HG02852 (cell line): ENCODE data around the gene NLGN4Y.
"Not testable (repeated sequence)": the region's sequence is repeated elsewhere in the genome, so short reads cannot be mapped to it uniquely, and the experiment has no call there.

Experiments used
- ATAC-seq: cut with Tn5 transposase; IDR thresholded peaks from one replicate; pipeline ENCODE4 v1.9.1; 2021; ENCODE audit warnings: mild to moderate bottlenecking, moderate library complexity; ENCODE audit not compliant: unreplicated experiment

Gene NLGN4Y

GRCh38 chrY:14834103-14835060 is 310.1 kb downstream of the NLGN4Y start:
- no peak for ATAC-seq

- no peak for ATAC-seq
These were observed 313.1 kb downstream of the NLGN4Y start for GRCh38 chrY:14837466-14837865.

- ATAC-seq: no peak
These were observed 326.4 kb downstream of the NLGN4Y start for GRCh38 chrY:14850734-14851133.

GRCh38 chrY:14860448-14860847 is 336.1 kb downstream of the NLGN4Y start:
- ATAC-seq: no peak

DNA sequence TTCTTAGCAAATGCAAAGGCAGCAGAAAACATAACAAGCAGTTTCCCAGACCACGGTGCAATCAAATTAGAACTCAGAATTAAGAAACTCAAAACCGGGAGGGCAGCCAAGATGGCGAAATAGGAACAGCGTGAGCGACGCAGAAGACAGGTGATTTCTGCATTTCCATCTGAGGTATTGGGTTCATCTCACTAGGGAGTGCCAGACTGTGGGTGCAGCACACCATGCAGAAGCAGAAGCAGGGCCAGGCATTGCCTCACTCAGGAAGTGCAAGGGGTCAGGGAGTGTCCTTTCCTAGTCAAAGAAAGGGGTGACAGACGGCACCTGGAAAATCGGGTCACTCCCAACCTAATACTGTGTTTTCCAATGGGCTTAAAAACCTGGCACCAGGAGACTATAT is 336.7 kb downstream of the NLGN4Y start:
- ATAC-seq: not testable (repeated sequence)

- ATAC-seq: no peak
These were observed 347.6 kb downstream of the NLGN4Y start for GRCh38 chrY:14871971-14872370.
